HEK293T (cell line): ENCODE results near the gene CYP4F2.
"Not testable (repeated sequence)": the region's sequence is repeated elsewhere in the genome, so short reads cannot be mapped to it uniquely, and the experiment has no call there.

Experiments used
- ARNT ChIP-seq: fragments of 450-650 bp; IDR thresholded peaks from 2 replicates; pipeline ENCODE4 v1.6.1; 2017; ENCODE audit warnings: mild to moderate bottlenecking
- BHLHE40 ChIP-seq: fragments of 450-650 bp; IDR thresholded peaks from 2 replicates; pipeline ENCODE4 v1.6.1; 2016; ENCODE audit warnings: mild to moderate bottlenecking, moderate library complexity, borderline replicate concordance
- FOXA1 ChIP-seq: fragments of 450-650 bp; IDR thresholded peaks from 2 replicates; pipeline ENCODE4 v1.6.1; 2016; ENCODE audit warnings: mild to moderate bottlenecking
- FOXK2 ChIP-seq: fragments of 450-650 bp; IDR thresholded peaks from 2 replicates; pipeline ENCODE4 v1.6.1; 2016; ENCODE audit warnings: mild to moderate bottlenecking
- FOXM1 ChIP-seq: fragments of 450-650 bp; IDR thresholded peaks from 2 replicates; pipeline ENCODE4 v1.6.1; 2017; ENCODE audit warnings: mild to moderate bottlenecking, borderline replicate concordance
- HDGF ChIP-seq: fragments of 450-650 bp; IDR thresholded peaks from 2 replicates; pipeline ENCODE4 v1.6.1; 2017; ENCODE audit warnings: antibody characterized with exemption, borderline replicate concordance
- L3MBTL2 ChIP-seq: fragments of 450-650 bp; conservative IDR thresholded peaks from 2 replicates; pipeline ENCODE4 v1.6.1; 2016; ENCODE audit warnings: mild to moderate bottlenecking
- LEF1 ChIP-seq: fragments of 450-650 bp; IDR thresholded peaks from 2 replicates; pipeline ENCODE4 v1.6.1; 2017; ENCODE audit warnings: mild to moderate bottlenecking, borderline replicate concordance
- NFRKB ChIP-seq: fragments of 450-650 bp; IDR thresholded peaks from 2 replicates; pipeline ENCODE4 v1.6.1; 2016; ENCODE audit warnings: mild to moderate bottlenecking, moderate library complexity
- PKNOX1 ChIP-seq: fragments of 450-650 bp; IDR thresholded peaks from 2 replicates; pipeline ENCODE4 v1.6.1; 2016
- SP1 ChIP-seq: fragments of 450-650 bp; IDR thresholded peaks from 2 replicates; pipeline ENCODE4 v1.6.1; 2017
- SUZ12 ChIP-seq: fragments of 450-650 bp; IDR thresholded peaks from 2 replicates; pipeline ENCODE4 v1.6.1; 2016; ENCODE audit warnings: mild to moderate bottlenecking
- TARDBP ChIP-seq: fragments of 450-650 bp; IDR thresholded peaks from 2 replicates; pipeline ENCODE4 v1.6.1; 2016
- ZNF384 ChIP-seq: fragments of 450-650 bp; IDR thresholded peaks from 2 replicates; pipeline ENCODE4 v1.6.1; 2016

DNA sequence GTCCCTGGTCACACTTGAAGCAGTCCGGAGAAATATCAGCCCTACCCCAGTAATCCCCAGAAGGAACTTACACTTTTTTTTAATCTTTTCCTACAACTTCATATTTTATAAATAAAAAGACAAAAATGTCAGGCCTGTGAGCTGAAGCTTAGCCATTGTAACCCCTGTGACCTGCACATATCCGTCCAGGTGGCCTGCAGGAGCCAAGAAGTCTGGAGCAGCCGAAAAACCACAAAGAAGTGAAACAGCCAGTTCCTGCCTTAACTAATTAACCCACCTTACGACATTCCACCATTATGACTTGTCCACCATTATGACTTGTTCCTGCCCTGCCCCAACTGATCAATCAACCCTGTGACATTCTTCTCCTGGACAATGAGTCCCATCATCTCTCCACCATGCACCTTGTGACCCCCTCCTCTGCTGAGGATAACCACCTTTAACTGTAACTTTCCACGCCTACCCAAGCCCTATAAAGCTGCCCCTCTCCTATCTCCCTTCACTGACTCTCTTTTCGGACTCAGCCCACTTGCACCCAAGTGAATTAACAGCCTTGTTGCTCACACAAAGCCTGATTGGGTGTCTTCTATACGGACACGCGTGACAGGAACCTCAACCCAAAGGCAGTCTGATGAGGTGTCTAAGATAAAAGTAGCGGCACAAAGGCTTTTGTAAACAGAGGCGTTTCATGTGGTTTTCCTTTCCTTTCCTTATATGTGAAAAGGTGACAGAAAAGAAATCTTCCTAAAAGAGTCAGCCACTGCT is 62.1 kb downstream of the CYP4F2 start:
- TF ChIP-seq TARDBP, BHLHE40, ARNT, ZNF384, L3MBTL2, SUZ12, FOXA1, NFRKB, PKNOX1, HDGF, SP1, FOXK2, LEF1, FOXM1: not testable (repeated sequence)
